Stimulated activated CD4-positive, alpha-beta T cell treated with anti-CD3 and anti-CD28 coated beads, Interleukin-1b, Interleukin-23, amount 100 ng/mL, for 48 hours (primary cell): ENCODE results near the gene MKRN1.
A peak's percentile ranks its signal among the peaks of the same experiment; 100 is the strongest.
"Not testable (repeated sequence)": the region's sequence is repeated elsewhere in the genome, so short reads cannot be mapped to it uniquely, and the experiment has no call there.

Source experiments
- DNase-seq: peaks from one replicate; pipeline ENCODE4 v3.0.0-alpha.2; 2020

Gene MKRN1

GRCh38 chr7:140433396-140433795 is 45.9 kb downstream of the MKRN1 start:
- DNase-seq: no peak

GRCh38 chr7:140426130-140426529 is 53.2 kb downstream of the MKRN1 start:
- DNase-seq: no peak

GRCh38 chr7:140425718-140426117 is 53.6 kb downstream of the MKRN1 start:
- DNase-seq: no peak

GRCh38 chr7:140423501-140423900 is 55.8 kb downstream of the MKRN1 start:
- DNase-seq: no peak

- no peak for DNase-seq
Observed at GRCh38 chr7:140421521-140421920, 57.8 kb downstream of the MKRN1 start.

- no peak for DNase-seq
Observed at GRCh38 chr7:140418653-140419052, 60.7 kb downstream of the MKRN1 start.

GRCh38 chr7:140418156-140418472 is 61.2 kb downstream of the MKRN1 start:
- not testable (repeated sequence) for DNase-seq

- DNase-seq: no peak
Observed at GRCh38 chr7:140417456-140418155, 61.7 kb downstream of the MKRN1 start.

GRCh38 chr7:140416560-140416959 is 62.7 kb downstream of the MKRN1 start:
- DNase-seq: no peak

GRCh38 chr7:140415816-140416215 is 63.5 kb downstream of the MKRN1 start:
- DNase-seq: not testable (repeated sequence)

- DNase-seq: no peak
Observed at GRCh38 chr7:140415361-140415760, 63.9 kb downstream of the MKRN1 start.

GRCh38 chr7:140404565-140405065 is 74.7 kb downstream of the MKRN1 start:
- DNase-seq: no peak

GRCh38 chr7:140403878-140404564 is 75.3 kb downstream of the MKRN1 start, which contains the start of gene RAB19:
TSS of gene RAB19 (plus strand) at chr7:140404058. CDS start at chr7:140407647, 3,589 bp downstream.
- peak; percentile 40 for DNase-seq
